Gastroesophageal sphincter (tissue), 4 donors: ENCODE measurements around the gene S100A4. TPM values are rescaled to one million over a fixed set of nuclear protein-coding genes. Genes with fewer than 3 reads are reported as not detected.
"Not testable (repeated sequence)": the region's sequence is repeated elsewhere in the genome, so short reads cannot be mapped to it uniquely, and the experiment has no call there.

Experiments
- ATAC-seq: fragments of 150-250 bp; one replicate; pipeline ENCODE4 v1.9.1; 2016; ENCODE audit warnings: mild to moderate bottlenecking, moderate library complexity
- H3K27ac ChIP-seq, 4 donors: fragments of 200-600 bp; sonication (generic) in 3 of 4; 1 replicate in 3 of 4; 2 replicates in 1 of 4; pipeline ENCODE4 v1.5.1; 2016 to 2019
- H3K27me3 ChIP-seq: fragments of 200-600 bp; sonication (generic); one replicate; pipeline ENCODE4 v1.5.1; 2019
- H3K36me3 ChIP-seq, 2 donors: fragments of 200-600 bp; sonication (generic); one replicate each; pipeline ENCODE4 v1.5.1; 2019; ENCODE audit warnings: control low read depth in 1 of 2
- H3K4me1 ChIP-seq, 3 donors: fragments of 200-600 bp; sonication (generic); 1 replicate in 2 of 3; 2 replicates in 1 of 3; pipeline ENCODE4 v1.5.1; 2016 to 2019; ENCODE audit warnings: control low read depth in 2 of 3
- H3K4me3 ChIP-seq, 2 donors: fragments of 200-600 bp; sonication (generic); one replicate each; pipeline ENCODE4 v1.5.1; 2019; ENCODE audit warnings: mild to moderate bottlenecking in 1 of 2, moderate library complexity in 1 of 2
- H3K9me3 ChIP-seq, 3 donors: fragments of 200-600 bp; sonication (generic); one replicate each; pipeline ENCODE4 v1.5.1; 2017 to 2019; ENCODE audit warnings: control low read depth in 2 of 3
- EP300 ChIP-seq: sonication (generic); formaldehyde crosslinking; IDR thresholded peaks from one replicate; pipeline ENCODE4 v1.6.1; 2017; ENCODE audit warnings: antibody characterized with exemption, mild to moderate bottlenecking
- POLR2A ChIP-seq, 2 donors: fragments of 450-650 bp; IDR thresholded peaks; one replicate each; pipeline ENCODE4 v1.6.1; 2017; ENCODE audit warnings: antibody characterized with exemption in 2 of 2, mild to moderate bottlenecking in 2 of 2, moderate library complexity in 1 of 2
- POLR2AphosphoS5 ChIP-seq: sonication (generic); formaldehyde crosslinking; IDR thresholded peaks from one replicate; pipeline ENCODE4 v1.6.1; 2017; ENCODE audit warnings: antibody characterized with exemption
- WGBS, 2 donors: methylation state at CpG; one replicate each; pipeline ENCODE4 v1.1.5; 2018; ENCODE audit warnings: low coverage in 1 of 2; 5-methylcytosine and 5-hydroxymethylcytosine counted together
- total RNA-seq, 4 donors: library from RNA; depleted of rRNA; stranded (reverse); fragments of >200 nt; gene quantifications; one replicate each; pipeline ENCODE4 v1.1.0, GENCODE V29; 2016
- TF ChIP-seq, protein P1 (sequence below), 4 experiments: fragments of 200-600 bp in 2 of 4; fragments of 450-650 bp in 2 of 4; sonication (generic) in 1 of 4; IDR thresholded peaks; one replicate each; pipeline ENCODE4 v1.5.1; 2017 to 2019; ENCODE audit warnings: antibody characterized with exemption in 4 of 4, mild to moderate bottlenecking in 2 of 4, moderate library complexity in 2 of 4

The S100A4 gene
- total RNA-seq, 4 donors from 2014 or later = 135 to 345 (median 259) TPM

DNA sequence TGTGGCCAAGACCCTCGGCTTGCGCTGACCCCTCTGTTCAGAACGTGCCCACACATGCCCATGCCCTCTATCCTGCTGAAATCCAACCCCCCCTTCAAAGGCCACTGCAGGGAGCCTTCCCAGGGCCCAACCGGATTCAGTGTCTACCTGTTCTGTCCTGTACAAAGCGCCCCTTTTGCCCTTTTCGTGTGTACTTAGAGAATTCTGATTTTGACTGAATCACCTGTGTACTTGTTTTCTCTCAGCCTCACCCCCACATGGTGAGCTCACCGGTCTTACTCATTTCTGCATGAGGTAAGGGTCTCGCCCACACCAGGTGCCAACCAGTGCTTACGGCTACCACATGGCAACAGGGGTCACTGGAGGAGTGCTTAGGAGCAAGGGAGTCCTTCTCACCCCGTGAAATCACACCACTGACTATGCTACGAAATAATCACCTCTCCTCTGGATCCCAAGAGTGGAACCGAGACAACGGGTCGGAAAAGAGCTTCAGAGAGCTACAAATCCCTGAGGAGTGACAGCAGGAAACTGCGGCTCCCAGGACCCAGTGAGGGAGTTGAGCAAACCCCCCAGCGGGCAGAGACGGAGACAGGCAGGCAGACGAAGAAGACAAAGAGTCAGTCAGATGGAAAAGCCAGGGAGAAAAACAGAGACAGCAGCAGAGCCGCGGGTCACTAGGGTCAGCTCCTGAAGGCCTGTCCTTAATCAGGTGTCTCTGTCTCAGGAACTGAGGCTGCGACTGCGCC is 22.2 kb upstream of the S100A4 start:
- WGBS, 2 donors = 70 to 100% methylated on average over 2 to 8 of the region's 22 CpGs
- TF ChIP-seq POLR2A (IDR thresholded peaks at IDR 0.05) (no peak), EP300 (no peak), POLR2AphosphoS5 (no peak)
- TF ChIP-seq, protein P1, sequence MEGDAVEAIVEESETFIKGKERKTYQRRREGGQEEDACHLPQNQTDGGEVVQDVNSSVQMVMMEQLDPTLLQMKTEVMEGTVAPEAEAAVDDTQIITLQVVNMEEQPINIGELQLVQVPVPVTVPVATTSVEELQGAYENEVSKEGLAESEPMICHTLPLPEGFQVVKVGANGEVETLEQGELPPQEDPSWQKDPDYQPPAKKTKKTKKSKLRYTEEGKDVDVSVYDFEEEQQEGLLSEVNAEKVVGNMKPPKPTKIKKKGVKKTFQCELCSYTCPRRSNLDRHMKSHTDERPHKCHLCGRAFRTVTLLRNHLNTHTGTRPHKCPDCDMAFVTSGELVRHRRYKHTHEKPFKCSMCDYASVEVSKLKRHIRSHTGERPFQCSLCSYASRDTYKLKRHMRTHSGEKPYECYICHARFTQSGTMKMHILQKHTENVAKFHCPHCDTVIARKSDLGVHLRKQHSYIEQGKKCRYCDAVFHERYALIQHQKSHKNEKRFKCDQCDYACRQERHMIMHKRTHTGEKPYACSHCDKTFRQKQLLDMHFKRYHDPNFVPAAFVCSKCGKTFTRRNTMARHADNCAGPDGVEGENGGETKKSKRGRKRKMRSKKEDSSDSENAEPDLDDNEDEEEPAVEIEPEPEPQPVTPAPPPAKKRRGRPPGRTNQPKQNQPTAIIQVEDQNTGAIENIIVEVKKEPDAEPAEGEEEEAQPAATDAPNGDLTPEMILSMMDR (IDR thresholded peaks at IDR 0.05) = no peak
- H3K36me3 ChIP-seq = no peaks in the 10 kb centered on the region
- H3K27me3 ChIP-seq = no peaks in the 10 kb centered on the region
- peak overlapping the region; percentile 2 to 39 for H3K4me3 ChIP-seq
- no peaks in the 10 kb centered on the region for H3K9me3 ChIP-seq
- no peak for ATAC-seq
- peak overlapping the region; percentile 60 to 95 (median 86) for H3K27ac ChIP-seq
- H3K4me1 ChIP-seq = peaks cover 22 to 53% (median 35%) of the 10 kb centered on the region in 3 donors

DNA sequence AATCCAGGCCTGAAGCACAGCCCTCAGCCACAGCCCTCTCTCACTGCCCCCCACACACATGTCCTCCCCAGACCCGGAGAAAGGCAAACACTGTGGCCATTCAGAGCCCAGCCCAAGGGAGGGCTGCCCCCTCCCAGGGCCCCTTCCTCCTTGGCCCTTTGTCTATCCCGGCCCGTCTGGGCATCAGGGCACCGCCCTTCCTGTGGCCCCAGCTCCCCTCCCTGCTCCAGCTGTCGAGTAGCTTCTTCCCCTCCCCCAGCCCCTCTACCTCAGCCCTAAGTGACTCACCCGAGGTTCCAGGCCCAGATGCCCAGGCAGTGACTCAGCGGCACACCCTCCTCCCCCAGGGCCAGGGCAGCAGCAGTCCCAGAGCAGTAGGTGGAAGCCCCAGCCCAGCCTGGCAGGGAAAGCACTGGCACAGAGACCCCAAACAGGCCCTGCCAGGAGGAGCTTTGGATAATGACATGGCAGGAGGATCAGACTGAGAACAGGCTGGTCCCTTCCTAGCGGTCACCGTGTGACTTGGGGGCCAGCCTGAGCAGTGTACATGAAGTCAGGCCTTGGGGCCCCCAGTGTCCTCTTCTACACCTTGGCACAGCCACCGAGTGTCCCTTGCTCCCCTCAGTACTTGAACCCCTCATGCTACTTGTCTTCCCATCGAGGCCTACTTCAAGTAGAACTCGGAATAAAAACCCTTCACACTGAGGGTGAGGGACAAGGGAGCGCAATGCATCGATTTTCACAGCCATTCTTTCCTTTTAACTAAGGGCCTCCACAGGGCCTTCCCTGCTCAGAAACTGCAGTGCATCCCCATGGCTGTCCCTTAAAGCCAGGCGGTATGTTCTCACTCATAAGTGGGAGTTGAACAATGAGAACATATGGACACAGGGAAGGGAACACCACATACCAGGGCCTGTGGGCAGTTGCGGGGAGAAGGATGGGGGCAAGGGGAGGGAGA is 21.1 kb upstream of the S100A4 start:
- ATAC-seq = peak; percentile 96
- no peaks in the 10 kb centered on the region for H3K36me3 ChIP-seq
- H3K4me3 ChIP-seq = no peak overlapping the region
- peaks cover 22 to 44% (median 35%) of the 10 kb centered on the region in 3 donors for H3K4me1 ChIP-seq
- H3K27me3 ChIP-seq = no peaks in the 10 kb centered on the region
- 49 to 71% methylated on average over 4 to 9 of the region's 16 CpGs for WGBS, 2 donors
- TF ChIP-seq POLR2AphosphoS5 = peak; percentile 94
- TF ChIP-seq, protein P1 (IDR thresholded peaks at IDR 0.05) = peak in 1 of 4 experiments; percentile 11
- no peak for TF ChIP-seq EP300
- no peak for TF ChIP-seq POLR2A (IDR thresholded peaks at IDR 0.05)
- no peaks in the 10 kb centered on the region for H3K9me3 ChIP-seq
- peak overlapping the region; percentile 78 to 95 (median 86) for H3K27ac ChIP-seq

DNA sequence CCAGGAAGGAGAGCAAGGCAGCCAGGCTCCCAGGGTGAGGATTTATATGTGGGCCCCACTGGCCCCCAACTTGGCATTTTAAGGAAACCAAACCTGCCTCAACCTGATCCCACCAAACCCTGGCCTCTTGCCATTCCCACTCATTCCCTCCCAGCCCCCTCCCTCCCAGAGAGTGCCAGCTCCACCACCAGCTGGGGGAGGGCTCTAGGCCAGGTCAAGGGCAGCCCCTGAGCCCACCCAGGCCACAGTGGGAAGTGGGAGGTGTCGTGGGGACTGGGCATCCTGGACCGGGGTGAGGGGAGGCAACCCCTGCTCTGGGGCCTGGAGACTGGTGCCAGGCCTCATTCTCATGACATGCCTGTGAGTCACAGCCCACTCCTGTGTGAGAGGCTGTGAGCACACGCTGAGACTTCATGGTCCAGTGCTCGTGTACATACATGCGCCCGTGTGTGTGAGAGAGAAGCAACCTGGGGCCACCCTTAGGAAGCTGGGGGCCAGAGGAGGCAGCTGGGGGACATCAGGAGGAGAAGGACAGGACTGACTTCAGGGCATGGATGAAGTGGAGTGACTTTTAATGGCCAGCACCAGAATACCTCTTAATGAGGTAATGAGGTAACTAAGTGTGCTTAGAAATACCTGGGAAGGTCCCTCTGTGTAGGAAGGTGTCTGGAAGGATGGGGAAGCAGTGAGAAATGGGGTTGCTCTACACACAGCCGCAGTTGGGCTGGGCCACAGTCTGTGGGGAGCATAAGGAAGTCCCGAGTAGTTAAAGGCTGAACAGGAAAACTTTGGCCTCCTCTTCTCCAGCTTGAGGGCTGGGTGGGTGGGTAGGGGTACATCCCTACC is 20.1 kb upstream of the S100A4 start, which contains the start of gene S100A2:
S100A2 (minus strand) TSS at position 316 of the 846 bp plus-strand sequence. CDS start 1,967 bp downstream, outside the sequence.
- TF ChIP-seq POLR2AphosphoS5 = peak; percentile 54
- TF ChIP-seq POLR2A (IDR thresholded peaks at IDR 0.05) = no peak
- peak within 1 kb of the TSS; percentile 78 to 95 (median 86) for H3K27ac ChIP-seq
- H3K9me3 ChIP-seq = no peaks in the 10 kb centered on the region
- no peak within 1 kb of the TSS for H3K4me3 ChIP-seq
- WGBS, 2 donors = 40 to 60% methylated on average over 1 to 2 of the region's 8 CpGs
- ATAC-seq = peak; percentile 53
- no peaks in the 10 kb centered on the region for H3K27me3 ChIP-seq
- peaks cover 22 to 44% (median 35%) of the 10 kb centered on the region in 3 donors for H3K4me1 ChIP-seq
- H3K36me3 ChIP-seq = no peaks in the 10 kb centered on the region

- Histone ChIP-seq H3K36me3 (no peaks in the 10 kb centered on the region), H3K27ac (peak overlapping the region in 2 of 4 donors; percentile 1 to 21), H3K9me3 (no peaks in the 10 kb centered on the region), H3K4me1 (peaks cover 22 to 43% (median 35%) of the 10 kb centered on the region in 3 donors), H3K27me3 (no peaks in the 10 kb centered on the region), H3K4me3 (no peak overlapping the region)
- no peak for ATAC-seq
- WGBS, 2 donors = 83% methylated on average over 2 of the region's 7 CpGs; no CpG with 5 or more reads in 1 of the 2 donors
- TF ChIP-seq POLR2AphosphoS5 = no peak
Observed at GRCh38 chr1:153563991-153564390, 18.4 kb upstream of the S100A4 start.

- H3K36me3 ChIP-seq = no peaks in the 10 kb centered on the region
- H3K4me1 ChIP-seq = peaks cover 22 to 38% (median 33%) of the 10 kb centered on the region in 3 donors
- no peak overlapping the region for H3K4me3 ChIP-seq
- no peak overlapping the region for H3K27ac ChIP-seq
- WGBS, 2 donors = 63 to 81% methylated on average over 2 to 3 of the region's 6 CpGs
- no peak for ATAC-seq
- no peaks in the 10 kb centered on the region for H3K9me3 ChIP-seq
- no peaks in the 10 kb centered on the region for H3K27me3 ChIP-seq
- TF ChIP-seq POLR2A (IDR thresholded peaks at IDR 0.05) = no peak
- TF ChIP-seq, protein P1 (IDR thresholded peaks at IDR 0.05) = no peak
- no peak for TF ChIP-seq EP300
- no peak for TF ChIP-seq POLR2AphosphoS5
Observed at GRCh38 chr1:153563483-153563901, 17.9 kb upstream of the S100A4 start.

DNA sequence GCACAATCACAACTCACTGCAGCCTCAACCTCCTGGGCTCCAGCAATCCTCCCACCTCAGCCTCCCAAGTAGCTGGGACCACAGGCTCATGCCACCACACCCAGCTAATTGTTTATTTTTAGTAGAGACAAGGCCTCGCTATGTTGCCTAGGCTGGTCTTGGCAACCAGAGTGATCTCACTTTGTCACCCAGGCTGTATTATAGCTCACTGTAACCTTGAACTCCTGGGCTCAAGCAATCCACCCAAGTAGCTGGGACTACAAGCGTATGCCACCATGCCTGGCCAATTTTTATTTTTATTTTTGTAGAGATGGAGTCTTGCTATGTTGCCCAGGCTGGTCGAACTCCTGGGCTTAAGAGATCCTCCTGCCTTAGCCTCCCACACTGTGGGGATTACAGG is 16.4 kb upstream of the S100A4 start:
- not testable (repeated sequence) for H3K36me3 ChIP-seq, H3K4me3 ChIP-seq, H3K27me3 ChIP-seq, ATAC-seq, H3K27ac ChIP-seq, H3K9me3 ChIP-seq
- peaks cover 14 to 23% (median 18%) of the 10 kb centered on the region in 3 donors for H3K4me1 ChIP-seq
- WGBS, 2 donors = 70 to 88% methylated on average over 2 of the region's 3 CpGs
